HEK293T (cell line): Measurements from ENCODE around the gene AVPR2.

Experiments used
- CTBP1 ChIP-seq: fragments of 450-650 bp; IDR thresholded peaks from 2 replicates; pipeline ENCODE4 v1.6.1; 2016; ENCODE audit warnings: borderline replicate concordance
- FOXM1 ChIP-seq: fragments of 450-650 bp; IDR thresholded peaks from 2 replicates; pipeline ENCODE4 v1.6.1; 2017; ENCODE audit warnings: mild to moderate bottlenecking, borderline replicate concordance
- L3MBTL2 ChIP-seq: fragments of 450-650 bp; conservative IDR thresholded peaks from 2 replicates; pipeline ENCODE4 v1.6.1; 2016; ENCODE audit warnings: mild to moderate bottlenecking
- SP1 ChIP-seq: fragments of 450-650 bp; IDR thresholded peaks from 2 replicates; pipeline ENCODE4 v1.6.1; 2017

- TF ChIP-seq SP1: no peak
- TF ChIP-seq L3MBTL2: no peak
- peak; percentile 56; the same call in 1 of the 2 replicates for TF ChIP-seq FOXM1
- TF ChIP-seq CTBP1: no peak
These were observed 23.7 kb downstream of the AVPR2 start for GRCh38 chrX:153927922-153928760.
